Esophagus mucosa (tissue), 1 donor: ENCODE data around the gene PLEKHJ1. TPM values are rescaled to one million over a fixed set of nuclear protein-coding genes. Genes with fewer than 3 reads are reported as not detected.

ENCODE experiments used
- ATAC-seq: fragments of 200-7000 bp; cut with Tn5 transposase; one replicate; pipeline ENCODE4 v1.9.1; 2020
- total RNA-seq: library from RNA; stranded (reverse); gene quantifications from one replicate; pipeline ENCODE4 v1.2.4, GENCODE V29; 2023
- donor health status: DM: yes; HTN: yes; CAD: no.

PLEKHJ1 gene
- total RNA-seq, 1 donor from 2014 or later, result 48.9 TPM

GRCh38 chr19:2269244-2270156, 33.4 kb upstream of the PLEKHJ1 start:
- peak; percentile 84 for ATAC-seq

DNA sequence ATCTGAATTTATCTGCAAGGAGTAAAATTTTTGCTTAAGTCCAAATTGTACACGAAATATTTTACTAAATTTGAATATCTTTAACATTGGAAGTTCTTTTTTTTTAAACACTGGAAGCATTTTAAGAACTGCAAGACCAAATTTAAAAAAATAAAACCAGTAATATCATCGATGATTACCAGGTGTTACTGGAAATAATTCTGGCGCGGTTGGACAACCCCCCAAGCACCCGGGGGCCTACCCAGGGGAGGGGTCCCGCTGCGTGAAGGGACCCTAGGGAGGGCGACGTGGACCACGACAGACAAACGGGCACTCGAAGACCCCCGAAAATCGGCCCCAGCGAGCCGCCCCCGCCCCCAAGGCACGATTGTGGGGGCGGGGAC, 32.7 kb upstream of the PLEKHJ1 start:
- no peak for ATAC-seq

DNA sequence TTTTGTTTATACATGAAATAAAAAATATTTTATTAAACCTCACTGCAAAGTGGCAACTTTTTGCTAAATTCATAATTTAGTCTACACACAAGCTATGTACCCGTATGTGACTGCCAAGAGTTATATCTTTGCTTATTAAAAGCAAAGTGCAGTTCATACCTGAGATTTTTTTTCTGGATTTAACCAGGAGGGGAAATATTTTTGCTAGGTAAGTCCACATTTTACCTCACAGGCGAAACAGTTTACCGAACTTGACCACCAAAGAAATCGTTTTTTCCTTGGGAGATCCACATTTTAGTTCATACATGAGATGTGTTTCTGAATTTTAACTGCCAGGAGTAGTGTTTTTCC, 32.3 kb upstream of the PLEKHJ1 start:
- no peak for ATAC-seq

DNA sequence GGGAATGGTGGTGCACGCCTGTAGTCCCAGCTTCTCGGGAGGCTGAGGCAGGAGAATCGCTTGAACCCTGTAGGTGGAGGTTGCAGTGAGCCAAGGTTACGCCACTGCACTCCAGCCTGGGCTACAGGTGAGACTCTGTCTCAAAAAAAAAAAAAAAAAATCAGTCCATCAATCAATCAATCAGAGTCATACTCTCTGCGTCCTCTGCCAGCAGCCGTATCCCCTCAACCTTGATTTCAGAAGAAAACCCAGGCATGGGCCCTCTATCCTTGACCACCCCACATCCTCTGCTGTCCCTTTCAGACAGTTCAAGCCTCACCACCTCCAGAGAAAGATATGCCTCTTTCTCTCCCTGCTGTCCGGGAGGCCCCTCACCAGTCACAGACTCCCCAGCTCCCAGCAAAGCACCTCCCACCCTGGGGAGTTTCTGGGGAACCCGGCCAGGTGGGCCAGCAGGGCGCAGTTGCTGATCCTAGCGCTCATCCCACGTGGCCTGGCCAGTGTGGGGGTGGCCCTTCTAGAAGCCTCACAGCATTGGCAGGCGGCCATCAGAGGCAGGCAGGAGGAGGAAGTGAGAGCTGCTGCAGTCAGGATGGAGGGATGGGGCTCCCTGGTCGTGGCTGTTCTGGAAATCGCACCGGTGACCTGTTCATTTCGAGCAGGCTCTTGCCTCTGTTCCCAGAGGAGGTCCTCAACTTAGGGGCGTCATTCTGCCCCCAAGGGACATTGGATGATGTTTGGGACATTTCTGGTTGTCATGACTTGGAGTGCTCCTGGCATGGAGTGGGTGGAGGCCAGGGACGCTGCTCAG, 30.3 kb upstream of the PLEKHJ1 start:
- no peak for ATAC-seq

DNA sequence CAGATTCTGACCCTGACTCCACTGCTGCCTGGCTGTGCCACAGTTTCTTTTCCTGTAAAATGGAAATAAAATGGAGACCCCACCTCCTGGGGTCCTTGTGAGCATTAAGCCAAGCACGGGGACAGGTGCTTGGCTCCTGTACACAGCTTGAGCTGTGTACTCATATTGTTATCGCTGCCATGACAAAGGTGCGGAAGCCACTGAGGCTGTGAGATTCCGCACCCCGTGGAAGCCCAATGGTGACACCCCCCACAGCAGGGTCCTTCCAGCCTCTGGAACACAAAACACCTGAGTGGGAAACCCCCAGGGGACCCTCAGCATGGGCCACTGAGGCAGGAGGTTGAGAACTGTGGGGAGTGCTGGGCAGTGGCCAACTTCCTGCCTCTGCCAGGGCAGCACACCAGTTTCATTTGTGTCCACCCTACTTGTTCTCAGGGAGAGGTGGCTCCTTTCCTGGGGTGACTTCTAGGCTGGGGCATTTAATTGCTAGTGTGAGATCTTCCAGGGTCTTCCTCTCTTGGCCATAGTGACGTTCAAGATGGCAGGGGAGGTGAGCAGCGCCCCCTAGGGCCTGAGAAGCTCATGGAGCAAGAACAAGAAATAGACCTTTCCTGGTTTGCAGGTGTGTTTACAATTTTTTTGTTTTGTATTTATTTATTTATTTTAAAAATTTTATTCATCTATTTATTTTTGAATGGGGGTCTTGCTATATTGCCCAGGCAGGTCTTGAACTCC, 25.5 kb upstream of the PLEKHJ1 start:
- ATAC-seq, result peak; percentile 4

- ATAC-seq, result peak; percentile 50
Observed at GRCh38 chr19:2260341-2260805, 24.2 kb upstream of the PLEKHJ1 start.

GRCh38 chr19:2259336-2259735, 23.2 kb upstream of the PLEKHJ1 start:
- ATAC-seq, result no peak

DNA sequence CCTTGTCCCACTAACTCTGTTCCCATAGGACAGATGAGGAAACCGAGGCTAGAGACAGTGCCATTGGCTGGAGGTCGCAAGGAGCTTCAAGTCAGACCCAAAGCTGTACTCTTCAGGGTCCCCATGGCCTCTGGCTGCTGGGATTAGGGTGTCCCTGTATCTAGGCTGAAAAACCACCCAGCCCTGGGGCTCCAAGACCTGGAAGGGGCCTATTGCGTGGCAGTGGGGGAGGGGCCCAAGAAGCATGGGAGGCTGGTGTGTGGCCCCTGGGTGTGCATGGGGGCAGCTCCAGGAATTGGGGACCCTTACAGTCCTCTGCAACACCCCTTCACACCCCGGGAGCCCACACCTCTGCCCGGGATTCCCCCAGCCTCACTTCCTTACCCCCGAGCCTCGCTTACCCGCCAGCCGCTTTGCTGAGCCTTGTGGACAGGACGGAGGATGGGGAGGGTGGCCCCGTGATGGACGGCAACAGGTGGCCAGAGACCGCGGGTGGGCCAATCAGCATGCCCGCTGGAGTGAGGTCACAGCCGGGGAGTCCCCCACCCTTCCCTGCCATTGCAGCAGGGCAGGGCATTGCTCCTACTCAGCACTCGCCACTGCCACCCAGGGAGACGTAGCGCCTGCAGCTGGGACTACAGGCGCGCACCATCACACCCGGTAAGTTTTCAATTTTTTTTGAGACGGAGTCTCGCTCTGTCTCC, 20.0 kb upstream of the PLEKHJ1 start, which contains the start of gene JSRP1:
TSS of gene JSRP1 (minus strand) at position 436 of the 704 bp plus-strand sequence. CDS start 1,103 bp downstream, outside the sequence.
- no peak for ATAC-seq

DNA sequence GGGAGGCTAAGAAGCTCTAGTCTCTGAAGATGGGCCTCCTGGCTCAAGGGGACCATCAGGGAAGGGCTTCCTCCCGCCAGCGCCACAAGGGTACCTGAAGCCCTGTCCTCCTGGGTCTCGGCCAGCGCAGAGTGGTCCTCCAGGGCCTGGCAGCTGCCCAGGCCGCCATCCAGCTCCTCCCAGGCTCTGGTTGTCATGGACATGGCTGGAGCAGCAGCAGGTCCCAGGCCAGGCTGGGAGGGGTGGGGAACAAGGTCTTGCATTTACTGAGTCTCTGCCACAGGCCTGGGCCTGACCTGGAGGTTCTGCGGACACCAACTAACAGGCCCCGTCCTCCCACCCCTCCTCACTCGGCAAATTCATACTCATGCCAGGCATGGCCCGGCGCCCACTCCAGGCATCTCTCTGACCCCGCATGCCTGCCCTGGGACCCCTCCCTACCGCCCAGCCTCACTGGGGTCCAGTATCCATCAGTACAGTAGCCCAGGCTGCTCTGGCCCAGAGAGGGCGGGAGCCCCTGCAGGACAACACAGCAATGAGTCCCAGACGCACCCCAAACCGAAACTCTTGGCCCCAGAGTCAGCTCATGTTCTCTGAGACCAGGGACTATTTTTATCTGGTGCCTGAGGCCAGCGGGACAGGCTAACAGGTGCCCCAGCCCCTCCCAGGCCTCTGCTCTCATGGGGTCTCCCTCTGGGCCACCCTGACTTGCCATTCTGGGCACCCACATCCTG, 19.1 kb upstream of the PLEKHJ1 start:
- ATAC-seq, result no peak

DNA sequence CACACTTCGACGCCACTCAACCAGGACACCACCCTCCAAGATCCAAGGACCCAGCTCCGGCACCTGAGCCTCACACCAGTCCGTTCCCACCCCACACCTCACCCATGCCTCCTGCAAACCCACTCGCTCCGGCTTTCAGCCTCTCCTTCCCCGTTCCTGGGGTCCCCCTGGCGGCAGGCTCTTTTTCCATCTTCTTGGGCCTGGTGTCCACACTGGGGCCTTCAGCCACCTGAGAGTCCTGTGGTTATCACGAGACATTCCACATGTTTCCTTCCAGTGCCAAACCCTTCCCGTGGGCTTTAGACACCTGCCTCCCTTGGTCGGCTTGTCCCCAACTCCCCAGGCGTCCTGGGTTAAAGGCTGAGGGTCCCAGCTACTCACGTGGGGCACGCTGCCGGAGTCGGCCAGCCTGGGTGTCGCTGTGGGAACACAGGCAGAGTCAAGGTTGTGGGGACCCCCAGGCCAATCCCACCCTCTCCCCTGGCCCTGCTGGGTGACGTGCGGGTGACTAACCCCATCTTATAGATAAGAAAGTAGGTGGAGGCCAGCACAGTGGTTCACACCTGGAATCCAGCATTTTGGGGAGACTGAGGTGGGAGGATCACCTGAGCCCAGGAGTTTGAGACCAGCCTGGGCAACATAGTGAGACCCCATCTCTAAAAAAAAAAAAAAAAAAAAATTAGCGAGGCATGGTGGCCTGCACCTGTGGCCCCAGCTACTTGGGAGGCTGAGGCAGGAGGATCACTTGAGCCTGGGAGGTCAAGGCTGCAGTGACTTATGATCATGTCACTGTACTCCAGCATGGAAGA, 18.1 kb upstream of the PLEKHJ1 start:
- no peak for ATAC-seq

GRCh38 chr19:2253106-2254063, 17.3 kb upstream of the PLEKHJ1 start:
- no peak for ATAC-seq

DNA sequence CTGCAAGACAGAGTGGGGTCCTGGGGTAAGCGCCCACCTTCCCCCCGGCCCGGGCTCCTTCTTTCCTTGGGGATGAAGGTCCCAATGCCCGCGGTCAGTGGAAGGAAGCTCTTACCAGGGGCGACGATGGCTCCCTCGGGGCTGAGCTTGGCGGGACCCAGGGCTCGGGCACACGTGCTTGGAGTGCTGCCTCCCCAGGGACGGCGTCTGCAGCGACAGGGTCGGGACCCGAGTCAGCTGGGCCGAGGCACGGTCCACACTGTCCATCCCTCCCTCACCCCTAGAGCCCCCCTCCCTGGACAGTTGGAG, 16.6 kb upstream of the PLEKHJ1 start:
- ATAC-seq, result no peak

GRCh38 chr19:2252055-2252796, 16.1 kb upstream of the PLEKHJ1 start:
- ATAC-seq, result no peak

- no peak for ATAC-seq
Observed at GRCh38 chr19:2251106-2252054, 15.3 kb upstream of the PLEKHJ1 start.

GRCh38 chr19:2250766-2251105, 14.6 kb upstream of the PLEKHJ1 start:
- no peak for ATAC-seq

DNA sequence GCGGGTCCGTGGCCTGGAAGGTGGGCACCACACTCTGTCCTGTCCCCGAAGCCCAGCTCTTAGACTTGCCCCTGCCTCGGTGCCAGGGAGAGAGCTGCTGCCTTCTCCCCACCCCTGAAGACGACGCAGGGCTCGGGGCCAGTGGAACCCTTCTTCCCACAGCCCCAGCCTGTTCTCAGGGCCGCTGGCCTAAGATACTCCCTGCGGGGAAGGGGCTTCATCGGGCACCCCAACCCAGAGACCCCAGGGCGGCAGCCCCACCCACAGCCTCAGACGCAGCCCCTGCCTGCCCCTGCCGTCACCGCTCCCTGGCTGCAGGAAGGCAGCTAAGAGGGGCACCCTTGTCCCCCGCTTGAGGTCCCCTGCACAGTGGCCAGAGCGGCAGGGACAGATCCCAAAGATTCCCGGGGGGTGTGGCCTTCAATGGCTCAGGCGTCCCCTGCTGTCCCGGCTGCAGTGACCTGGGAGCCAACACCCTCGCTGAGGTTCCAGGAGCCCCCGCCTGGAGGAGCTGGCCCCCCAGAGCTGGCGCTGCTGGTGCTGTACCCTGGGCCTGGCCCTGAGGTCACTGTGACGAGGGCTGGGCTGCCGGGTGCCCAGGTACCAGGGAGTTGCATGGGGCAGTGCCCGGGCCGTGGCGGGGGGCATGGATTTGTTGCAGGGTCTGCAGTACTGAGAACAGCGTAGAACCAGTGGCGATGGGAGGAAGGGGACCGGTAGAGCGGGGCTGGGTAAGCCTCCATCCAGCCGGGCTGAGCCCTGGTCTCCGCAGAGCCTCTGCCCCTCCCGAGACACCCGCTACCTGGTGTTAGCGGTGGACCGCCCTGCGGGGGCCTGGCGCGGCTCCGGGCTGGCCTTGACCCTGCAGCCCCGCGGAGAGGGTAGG, 14.0 kb upstream of the PLEKHJ1 start:
- ATAC-seq, result peak; percentile 6
